Osteocyte (in vitro differentiated cells): Measurements from ENCODE around the gene ABL1. TPM values are rescaled to one million over a fixed set of nuclear protein-coding genes. Genes with fewer than 3 reads are reported as not detected.

Source experiments
- DNase-seq: peaks from one replicate; pipeline ENCODE4 v3.0.0; 2021; ENCODE audit warnings: mixed read lengths; ENCODE audit not compliant: unreplicated experiment; ENCODE audit errors: extremely low spot score
- H3K27ac Mint-ChIP-seq: one replicate; pipeline ENCODE4 v1.8.0; 2021; ENCODE audit warnings: mild to moderate bottlenecking, mixed read lengths; ENCODE audit not compliant: unreplicated experiment
- H3K27me3 Mint-ChIP-seq: one replicate; pipeline ENCODE4 v1.8.0; 2021; ENCODE audit warnings: mixed read lengths; ENCODE audit not compliant: unreplicated experiment
- H3K36me3 Mint-ChIP-seq: one replicate; pipeline ENCODE4 v1.8.0; 2021; ENCODE audit warnings: mixed read lengths; ENCODE audit not compliant: unreplicated experiment
- H3K4me1 Mint-ChIP-seq: one replicate; pipeline ENCODE4 v1.8.0; 2021; ENCODE audit warnings: mixed read lengths; ENCODE audit not compliant: unreplicated experiment
- H3K4me3 Mint-ChIP-seq: one replicate; pipeline ENCODE4 v1.8.0; 2021; ENCODE audit warnings: mild to moderate bottlenecking, moderate library complexity, mixed read lengths; ENCODE audit not compliant: unreplicated experiment
- H3K9me3 Mint-ChIP-seq: one replicate; pipeline ENCODE4 v1.8.0; 2021; ENCODE audit warnings: mixed read lengths; ENCODE audit not compliant: unreplicated experiment
- total RNA-seq: library from RNA; stranded (reverse); gene quantifications from 2 replicates; pipeline ENCODE4 v1.2.1, GENCODE V29; 2021
- TF ChIP-seq, protein P1 (sequence below): fragments of 200-600 bp; sonication (generic); IDR thresholded peaks from 2 replicates; pipeline ENCODE4 v1.5.0; 2021; ENCODE audit warnings: antibody characterized with exemption, mild to moderate bottlenecking, moderate library complexity

The ABL1 gene
- total RNA-seq, 1 donor from 2014 or later, result 101 TPM

DNA sequence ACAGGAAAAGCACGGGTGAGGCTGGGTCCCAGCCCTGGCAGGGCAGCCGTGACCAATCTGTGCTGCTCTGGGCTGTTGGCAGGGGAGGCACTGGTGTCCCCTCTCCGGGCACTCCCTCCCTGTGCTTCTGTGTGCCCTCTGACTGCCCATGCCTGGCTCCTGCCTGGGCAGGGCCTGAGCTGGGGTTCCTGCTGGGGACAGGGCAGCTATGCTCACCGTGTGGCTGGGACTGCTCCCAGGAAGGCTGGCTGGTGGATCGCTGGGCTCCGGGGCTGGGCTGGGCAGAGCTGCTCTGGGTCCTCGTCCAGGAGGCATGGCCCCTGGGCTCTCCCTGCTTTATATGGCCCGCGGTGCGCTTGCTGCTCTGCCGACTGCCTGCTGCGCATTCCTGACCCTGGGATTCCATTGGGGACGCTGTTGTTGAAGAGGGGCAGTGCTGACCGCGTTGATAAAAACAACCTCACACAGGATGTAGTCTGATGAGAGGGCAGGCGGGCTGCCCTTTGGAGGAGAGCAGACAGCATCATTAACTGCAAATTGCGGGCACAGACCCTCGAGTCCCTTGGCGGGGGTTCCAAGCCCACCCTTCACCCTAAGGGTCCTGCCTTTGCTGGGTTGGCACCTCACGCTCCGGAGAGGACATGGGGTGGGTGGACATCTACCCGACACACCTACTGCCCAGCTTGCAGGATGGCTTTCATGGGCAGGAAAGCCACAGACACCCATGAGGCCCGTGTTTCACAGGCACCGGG, 60.6 kb downstream of the ABL1 start:
- Mint-ChIP-seq H3K9me3 (no peaks in the 10 kb centered on the region), H3K4me3 (no peak overlapping the region), H3K4me1 (no peaks in the 10 kb centered on the region), H3K27me3 (no peaks in the 10 kb centered on the region), H3K27ac (no peak overlapping the region), H3K36me3 (peaks cover 17% of the 10 kb centered on the region)
- no peak for DNase-seq
- TF ChIP-seq, protein P1, sequence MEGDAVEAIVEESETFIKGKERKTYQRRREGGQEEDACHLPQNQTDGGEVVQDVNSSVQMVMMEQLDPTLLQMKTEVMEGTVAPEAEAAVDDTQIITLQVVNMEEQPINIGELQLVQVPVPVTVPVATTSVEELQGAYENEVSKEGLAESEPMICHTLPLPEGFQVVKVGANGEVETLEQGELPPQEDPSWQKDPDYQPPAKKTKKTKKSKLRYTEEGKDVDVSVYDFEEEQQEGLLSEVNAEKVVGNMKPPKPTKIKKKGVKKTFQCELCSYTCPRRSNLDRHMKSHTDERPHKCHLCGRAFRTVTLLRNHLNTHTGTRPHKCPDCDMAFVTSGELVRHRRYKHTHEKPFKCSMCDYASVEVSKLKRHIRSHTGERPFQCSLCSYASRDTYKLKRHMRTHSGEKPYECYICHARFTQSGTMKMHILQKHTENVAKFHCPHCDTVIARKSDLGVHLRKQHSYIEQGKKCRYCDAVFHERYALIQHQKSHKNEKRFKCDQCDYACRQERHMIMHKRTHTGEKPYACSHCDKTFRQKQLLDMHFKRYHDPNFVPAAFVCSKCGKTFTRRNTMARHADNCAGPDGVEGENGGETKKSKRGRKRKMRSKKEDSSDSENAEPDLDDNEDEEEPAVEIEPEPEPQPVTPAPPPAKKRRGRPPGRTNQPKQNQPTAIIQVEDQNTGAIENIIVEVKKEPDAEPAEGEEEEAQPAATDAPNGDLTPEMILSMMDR, result no peak

DNA sequence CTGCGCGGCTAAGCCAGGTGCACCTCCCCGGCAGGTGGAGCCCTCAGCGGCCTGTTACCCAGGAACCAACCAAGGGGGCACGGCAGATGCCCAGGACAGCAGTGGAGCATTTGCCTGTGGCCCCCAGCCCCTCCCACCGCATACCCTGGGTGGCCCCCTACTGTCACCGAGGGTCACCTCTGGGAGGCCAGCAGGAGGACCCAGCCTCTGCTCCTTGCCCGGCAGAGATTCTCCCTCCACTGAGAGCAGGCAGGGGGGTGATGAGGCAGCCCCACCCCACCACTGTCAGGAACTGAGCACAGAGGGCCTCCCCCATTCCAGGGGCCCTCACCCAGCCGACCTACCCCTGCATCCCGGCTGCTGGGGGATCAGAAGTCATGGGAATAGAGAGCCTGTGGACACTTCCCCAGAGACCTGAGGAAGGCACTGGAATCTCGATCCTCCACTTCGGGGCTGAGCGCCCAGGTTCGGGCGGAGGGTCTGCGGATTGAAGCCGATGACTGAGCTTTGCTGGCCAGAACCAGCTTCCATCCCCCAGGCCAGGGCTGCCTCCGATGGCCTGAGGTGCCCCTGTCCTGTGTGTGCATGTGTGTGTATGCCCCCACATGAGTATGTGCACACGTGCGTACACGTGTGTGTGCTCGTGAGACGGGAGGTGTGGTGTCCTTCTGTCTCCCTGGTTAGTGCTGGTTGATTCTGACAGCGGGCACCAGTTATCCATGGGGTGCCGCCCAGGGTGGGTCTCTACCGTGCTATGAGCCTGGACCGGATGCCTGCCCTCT, 61.4 kb downstream of the ABL1 start, which contains the start of gene QRFP:
Gene QRFP (minus strand): TSS at position 580 of the 782 bp plus-strand sequence. CDS start 2,974 bp downstream, outside the sequence.
- TF ChIP-seq, protein P1, result no peak
- peaks cover 14% of the 10 kb centered on the region for H3K36me3 Mint-ChIP-seq
- no peaks in the 10 kb centered on the region for H3K9me3 Mint-ChIP-seq
- H3K27me3 Mint-ChIP-seq, result no peaks in the 10 kb centered on the region
- no peak for DNase-seq
- H3K4me1 Mint-ChIP-seq, result no peaks in the 10 kb centered on the region
- no peak within 1 kb of the TSS for H3K4me3 Mint-ChIP-seq
- no peak within 1 kb of the TSS for H3K27ac Mint-ChIP-seq

DNA sequence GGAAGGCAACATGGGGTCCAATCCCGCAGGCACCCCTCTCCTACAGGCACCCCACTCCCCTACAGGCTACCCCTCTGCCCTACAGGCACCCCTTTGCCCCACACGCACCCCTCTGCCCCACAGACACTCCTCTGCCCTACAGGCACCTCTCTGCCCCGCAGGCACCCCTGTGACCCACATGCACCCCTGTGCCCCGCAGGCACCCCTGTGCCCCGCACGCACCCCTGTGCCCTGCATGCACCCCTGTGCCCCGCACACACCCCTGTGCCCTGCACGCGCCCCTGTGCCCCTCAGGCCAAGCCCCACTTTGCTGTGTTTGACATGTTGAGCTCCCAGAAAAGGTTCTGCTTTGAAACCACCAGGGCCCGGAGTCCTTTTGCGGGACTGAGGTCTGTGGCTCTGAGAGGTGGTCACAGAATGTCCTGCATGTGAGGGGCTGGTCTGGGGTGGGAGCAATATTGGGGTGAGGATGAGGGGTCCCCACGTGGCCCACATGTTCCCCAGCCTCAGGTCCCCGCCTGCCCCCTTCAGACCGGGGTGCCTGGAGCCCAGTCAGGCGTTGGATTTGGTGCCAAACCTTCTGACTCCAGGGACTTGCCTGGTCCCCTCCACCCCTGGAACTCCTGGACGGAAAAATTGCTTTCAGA, 62.2 kb downstream of the ABL1 start:
- Mint-ChIP-seq H3K27me3 (no peaks in the 10 kb centered on the region), H3K4me1 (no peaks in the 10 kb centered on the region), H3K36me3 (peaks cover 11% of the 10 kb centered on the region), H3K9me3 (no peaks in the 10 kb centered on the region), H3K27ac (no peak overlapping the region), H3K4me3 (no peak overlapping the region)
- TF ChIP-seq, protein P1, result no peak
- no peak for DNase-seq

DNA sequence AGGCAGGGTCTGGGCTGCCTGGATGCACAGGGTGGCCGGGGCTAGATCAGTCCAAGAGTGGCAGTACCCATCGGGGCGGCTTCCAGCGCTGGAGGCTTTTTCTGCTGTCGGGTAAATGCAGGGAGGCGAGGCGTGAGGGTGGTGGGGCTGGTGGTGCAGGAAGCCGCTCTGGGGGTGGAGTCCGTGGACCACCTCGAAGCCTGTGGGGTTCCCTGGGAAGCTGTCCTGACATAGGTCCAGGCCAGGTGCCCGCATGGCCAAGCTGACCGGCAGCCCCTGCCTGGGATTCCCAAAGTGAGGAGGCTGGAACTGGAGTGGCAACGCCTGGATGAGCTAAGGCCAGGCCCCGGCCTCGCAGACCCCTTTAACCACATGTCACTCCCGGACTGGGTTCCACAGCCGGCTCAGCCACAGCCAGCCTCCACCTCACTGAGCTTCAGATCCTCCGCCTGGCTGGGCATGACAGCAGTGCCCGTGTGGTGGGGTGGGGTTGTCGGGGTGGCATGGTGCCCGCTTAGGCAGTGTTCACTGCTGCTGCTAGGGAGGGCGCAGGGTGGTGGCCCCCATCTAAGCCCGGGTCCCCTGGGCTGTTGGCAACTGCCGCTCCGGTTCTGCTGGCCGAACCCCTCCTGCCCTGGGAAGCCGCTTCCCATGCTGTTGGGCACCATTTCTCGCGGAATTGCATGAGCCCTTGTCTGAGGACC, 62.9 kb downstream of the ABL1 start:
- TF ChIP-seq, protein P1, result no peak
- H3K9me3 Mint-ChIP-seq, result no peaks in the 10 kb centered on the region
- H3K27ac Mint-ChIP-seq, result no peak overlapping the region
- H3K4me3 Mint-ChIP-seq, result no peak overlapping the region
- no peak for DNase-seq
- peaks cover 9% of the 10 kb centered on the region for H3K36me3 Mint-ChIP-seq
- no peaks in the 10 kb centered on the region for H3K4me1 Mint-ChIP-seq
- H3K27me3 Mint-ChIP-seq, result no peaks in the 10 kb centered on the region
